AG08395 (cell line): ENCODE measurements around the gene ASIC1.
"Not testable (repeated sequence)": the region's sequence is repeated elsewhere in the genome, so short reads cannot be mapped to it uniquely, and the experiment has no call there.

Source experiments
- DNase-seq: peaks from one replicate; pipeline ENCODE4 v3.0.0; 2012; ENCODE audit warnings: mixed read lengths, low spot score

The ASIC1 gene

GRCh38 chr12:50057000-50057841, at the start of gene ASIC1:
Gene ASIC1 (plus strand): TSS chr12:50057596. CDS start chr12:50058767, 1,171 bp downstream.
- peak; percentile 80 for DNase-seq

- no peak for DNase-seq
Observed at GRCh38 chr12:50013361-50014147, 43.8 kb upstream of the ASIC1 start.

DNA sequence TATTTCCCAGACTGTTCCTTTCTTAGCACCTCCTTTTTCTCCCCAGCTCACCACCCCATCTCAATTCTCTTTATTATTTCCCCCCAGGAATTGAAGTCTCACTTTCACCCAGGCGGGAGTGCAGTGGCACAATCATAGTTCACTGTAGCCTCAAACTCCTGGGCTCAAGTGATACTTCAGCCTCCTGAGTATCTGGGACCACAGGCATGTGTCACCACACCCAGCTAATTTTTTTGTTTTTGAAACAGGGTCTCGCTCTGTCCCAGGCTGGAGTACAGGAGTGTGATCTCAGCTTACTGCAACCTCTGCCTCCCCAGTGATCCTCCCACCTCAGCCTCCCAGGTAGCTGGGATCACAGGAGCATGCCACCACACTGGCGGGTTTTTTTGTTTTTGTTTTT, 43.1 kb upstream of the ASIC1 start:
- no peak for DNase-seq

- DNase-seq, result peak; percentile 77
Observed at GRCh38 chr12:50016501-50017475, 40.6 kb upstream of the ASIC1 start.

GRCh38 chr12:50017641-50018040, 39.8 kb upstream of the ASIC1 start:
- DNase-seq, result no peak

DNA sequence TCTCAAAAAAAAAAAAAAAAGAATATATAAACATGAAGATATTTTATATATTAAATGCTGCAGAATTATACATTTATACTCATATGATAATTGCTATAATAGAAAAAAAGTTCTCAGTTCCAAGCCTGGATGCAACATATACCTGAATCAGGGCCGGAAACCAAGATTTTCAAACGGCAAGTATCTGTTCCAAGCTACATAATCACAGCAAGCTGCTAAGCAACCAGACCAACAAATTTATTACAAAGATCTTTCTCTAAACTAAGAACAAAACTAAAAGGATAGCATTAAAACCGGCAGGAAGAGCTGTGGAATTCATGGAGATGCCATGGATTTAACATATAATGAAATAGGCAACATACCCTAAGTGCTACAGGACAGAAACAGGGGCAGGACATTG, 39.2 kb upstream of the ASIC1 start:
- DNase-seq, result peak; percentile 31

DNA sequence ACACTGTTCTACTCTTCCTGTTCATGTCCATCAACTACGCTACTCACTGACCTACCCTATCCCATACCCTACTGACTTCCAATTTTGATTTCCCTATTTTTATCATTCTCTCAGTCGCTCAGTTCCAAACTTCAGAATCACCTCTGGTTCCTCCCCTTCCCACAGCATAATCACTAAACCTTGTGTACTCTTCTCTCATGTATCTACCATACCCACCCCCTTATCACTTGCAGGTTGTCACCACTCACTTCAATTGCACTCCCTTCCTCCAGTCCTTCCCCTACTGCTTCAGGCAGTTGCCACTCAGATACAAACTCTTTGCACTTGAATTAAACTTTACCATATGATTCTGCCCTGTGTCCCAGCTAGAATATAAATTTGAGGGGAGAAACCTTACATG, 38.4 kb upstream of the ASIC1 start:
- DNase-seq, result no peak

- DNase-seq, result no peak
Observed at GRCh38 chr12:50019524-50019923, 37.9 kb upstream of the ASIC1 start.

DNA sequence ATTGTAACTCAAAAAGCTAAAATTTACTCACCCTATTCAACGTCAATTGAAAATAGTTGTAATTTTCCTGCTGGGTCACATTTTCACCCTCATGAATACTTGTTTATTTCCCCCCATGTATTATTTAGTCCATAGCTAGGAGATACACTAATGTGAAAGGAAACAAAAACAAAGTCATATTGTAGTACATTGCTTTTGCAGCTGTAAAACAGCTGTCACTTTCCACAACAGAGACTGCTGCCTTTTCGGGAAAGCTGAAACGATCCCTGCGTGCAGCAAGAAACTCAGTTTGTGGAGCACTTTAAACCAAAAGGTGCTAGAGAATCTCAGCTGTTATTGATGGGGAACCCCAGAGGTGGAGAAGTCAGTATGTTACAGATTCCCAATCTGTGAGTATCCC, 36.4 kb upstream of the ASIC1 start:
- DNase-seq, result no peak

DNA sequence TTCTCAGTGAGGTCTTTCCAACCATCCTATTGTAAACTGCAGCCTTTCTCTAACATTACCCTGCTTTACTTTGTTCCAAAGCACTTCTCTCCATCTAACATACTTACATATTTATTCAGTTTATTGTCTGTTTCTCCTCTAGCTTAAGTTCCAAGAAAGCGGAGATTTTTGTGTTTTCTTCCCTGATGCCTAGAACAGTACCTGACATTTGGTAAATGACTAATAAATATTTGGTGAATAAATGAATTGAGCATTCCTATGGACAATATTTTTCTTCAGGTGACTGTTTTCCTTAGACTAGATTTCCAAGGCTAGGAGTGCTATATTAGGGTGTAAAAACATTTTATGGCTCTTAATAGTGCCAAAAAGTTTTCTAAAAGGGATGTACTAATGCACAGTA, 34.5 kb upstream of the ASIC1 start:
- DNase-seq, result no peak

GRCh38 chr12:50024227-50024626, 33.2 kb upstream of the ASIC1 start:
- DNase-seq, result no peak

- no peak for DNase-seq
Observed at GRCh38 chr12:50024805-50025186, 32.6 kb upstream of the ASIC1 start.

- DNase-seq, result peak; percentile 99
Observed at GRCh38 chr12:50025187-50026059, 32.0 kb upstream of the ASIC1 start, which contains the start of gene RACGAP1. Gene RACGAP1 (minus strand): TSS chr12:50025494. CDS start chr12:50016715, 8,779 bp downstream.

DNA sequence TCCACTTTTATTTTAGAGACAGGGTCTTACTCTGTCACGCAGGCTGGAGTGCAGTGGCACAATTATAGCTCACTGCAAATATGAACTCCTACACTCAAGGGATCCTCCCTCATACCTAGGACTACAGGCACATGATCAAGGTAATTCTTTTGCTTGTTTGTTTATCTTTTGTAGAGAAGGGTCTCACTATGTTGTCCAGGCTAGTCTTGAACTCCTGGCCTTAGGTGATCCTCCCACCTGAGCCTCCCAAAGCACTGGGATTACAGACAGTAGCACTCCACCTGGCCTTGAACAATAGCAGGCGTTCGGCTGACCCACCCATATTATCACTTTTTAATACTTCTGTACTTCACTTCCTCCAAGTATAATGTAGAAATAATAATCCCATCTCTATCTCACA, 30.7 kb upstream of the ASIC1 start:
- DNase-seq, result no peak

GRCh38 chr12:50030449-50030848, 26.9 kb upstream of the ASIC1 start:
- DNase-seq, result not testable (repeated sequence)

DNA sequence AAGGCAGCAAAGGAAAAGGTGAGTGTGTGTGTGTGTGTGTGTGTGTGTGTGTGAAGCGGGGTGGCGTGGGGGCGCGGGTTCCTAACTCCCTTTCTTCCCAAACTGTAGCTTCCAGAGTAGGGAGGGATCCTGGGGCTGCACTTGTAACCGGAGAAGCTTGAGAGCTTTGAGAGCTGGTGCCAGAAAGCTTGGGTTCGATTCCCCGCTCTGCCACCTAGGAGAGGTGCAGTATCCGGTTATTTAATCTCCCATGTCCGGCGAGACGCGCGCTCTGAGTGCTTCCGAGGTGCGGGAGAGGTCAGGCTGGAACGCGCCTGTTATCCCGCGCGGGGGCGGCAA, 24.9 kb upstream of the ASIC1 start:
- no peak for DNase-seq

GRCh38 chr12:50032854-50033581, 24.4 kb upstream of the ASIC1 start:
- DNase-seq, result no peak

DNA sequence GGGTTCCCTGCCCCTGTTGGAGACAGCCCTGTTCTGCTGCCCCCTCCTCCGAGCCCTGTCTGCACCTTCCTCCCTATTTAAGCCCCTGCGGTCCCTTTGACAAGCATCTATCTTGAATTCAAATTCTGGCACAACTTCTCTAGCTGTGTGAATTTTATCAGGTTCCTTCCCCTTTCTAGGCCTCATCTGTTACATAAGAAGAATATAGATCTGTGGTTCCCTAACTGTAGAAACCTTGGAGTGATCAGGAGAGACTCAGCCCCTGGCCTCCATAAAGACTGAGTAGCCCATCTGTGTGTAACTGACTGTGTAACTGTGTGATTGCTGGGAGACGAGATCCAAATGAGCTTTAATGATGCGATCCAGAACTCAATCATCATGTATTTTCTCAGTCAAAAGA, 19.1 kb upstream of the ASIC1 start:
- DNase-seq, result no peak

DNA sequence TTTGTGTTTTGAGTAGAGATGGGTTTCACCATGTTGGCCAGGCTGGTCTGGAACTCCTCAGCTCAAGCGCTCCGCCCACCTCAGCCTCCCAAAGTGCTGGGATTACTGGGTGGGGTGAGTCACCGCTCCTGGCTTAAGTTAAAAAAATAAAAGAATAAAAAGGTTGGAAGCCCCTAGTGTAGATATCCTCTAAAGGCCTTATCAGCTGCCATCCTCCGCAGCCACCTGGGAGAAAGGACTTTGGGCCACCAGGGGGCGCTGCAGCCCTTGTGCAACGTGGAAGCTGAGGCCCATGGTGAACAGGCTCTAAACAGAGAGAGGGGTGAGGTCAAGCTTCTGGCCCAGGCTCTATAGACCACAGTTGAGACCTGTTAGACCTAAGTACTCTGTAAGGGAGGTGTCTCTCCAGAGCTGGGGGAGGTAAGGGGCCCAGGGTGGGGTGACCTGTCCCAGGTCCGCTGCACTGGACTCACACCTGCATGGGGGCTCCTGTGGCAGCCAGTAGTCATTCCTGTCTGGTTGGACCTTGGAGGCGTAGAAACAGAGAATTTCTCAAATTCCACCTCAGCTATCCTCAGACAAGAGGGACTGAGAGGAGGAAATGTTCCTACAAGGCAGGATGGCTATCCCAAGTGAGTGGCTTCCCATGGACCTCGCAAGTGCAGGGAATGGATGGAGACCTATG, 18.1 kb upstream of the ASIC1 start:
- peak; percentile 81 for DNase-seq

- DNase-seq, result no peak
Observed at GRCh38 chr12:50040657-50041056, 16.7 kb upstream of the ASIC1 start.
